ENCODE results near the gene FAM20A. TPM values are rescaled to one million over a fixed set of nuclear protein-coding genes. Genes with fewer than 3 reads are reported as not detected.

Gene FAM20A
- total and polyA plus RNA-seq, 4 donors: 11.5 to 46.5 (median 14.7) TPM

GRCh38 chr17:68627956-68628575 lies 26.9 kb upstream of the FAM20A start:
- H3K9me3 ChIP-seq (ENCODE audit: control insufficient read depth, insufficient read depth, low read length): no peaks in the 10 kb centered on the region
- no peaks in the 10 kb centered on the region for H3K4me1 ChIP-seq (ENCODE audit: control insufficient read depth, insufficient read depth, low read length)
- no peak overlapping the region for H3K27ac ChIP-seq (ENCODE audit: low read depth, low read length)
- no peak for DNase-seq (ENCODE audit: low read depth in 4 of 6, low spot score in 6 of 6)
- H3K36me3 ChIP-seq (ENCODE audit: control insufficient read depth, insufficient read depth, low read length): no peaks in the 10 kb centered on the region
- no peak overlapping the region for H3K4me3 ChIP-seq (ENCODE audit: low read depth, low read length)
- 33% methylated on average over 1 of the region's 4 CpGs for WGBS (ENCODE audit: insufficient coverage)
- no peaks in the 10 kb centered on the region for H3K27me3 ChIP-seq (ENCODE audit: control insufficient read depth, insufficient read depth, low read length)

GRCh38 chr17:68624381-68624780 lies 23.2 kb upstream of the FAM20A start:
- no peaks in the 10 kb centered on the region for H3K9me3 ChIP-seq (ENCODE audit: control insufficient read depth, insufficient read depth, low read length)
- WGBS (ENCODE audit: insufficient coverage): 71% methylated on average over 1 of the region's 1 CpG
- DNase-seq (ENCODE audit: low read depth in 4 of 6, low spot score in 6 of 6): no peak
- H3K4me3 ChIP-seq (ENCODE audit: low read depth, low read length): no peak overlapping the region
- no peaks in the 10 kb centered on the region for H3K4me1 ChIP-seq (ENCODE audit: control insufficient read depth, insufficient read depth, low read length)
- H3K27ac ChIP-seq (ENCODE audit: low read depth, low read length): no peak overlapping the region
- H3K27me3 ChIP-seq (ENCODE audit: control insufficient read depth, insufficient read depth, low read length): no peaks in the 10 kb centered on the region
- H3K36me3 ChIP-seq (ENCODE audit: control insufficient read depth, insufficient read depth, low read length): no peaks in the 10 kb centered on the region

- Histone ChIP-seq H3K9me3 (ENCODE audit: control insufficient read depth, insufficient read depth, low read length) (no peaks in the 10 kb centered on the region), H3K36me3 (ENCODE audit: control insufficient read depth, insufficient read depth, low read length) (no peaks in the 10 kb centered on the region), H3K27ac (ENCODE audit: low read depth, low read length) (no peak overlapping the region), H3K4me3 (ENCODE audit: low read depth, low read length) (no peak overlapping the region), H3K4me1 (ENCODE audit: control insufficient read depth, insufficient read depth, low read length) (no peaks in the 10 kb centered on the region), H3K27me3 (ENCODE audit: control insufficient read depth, insufficient read depth, low read length) (no peaks in the 10 kb centered on the region)
- 100% methylated on average over 1 of the region's 7 CpGs for WGBS (ENCODE audit: insufficient coverage)
- DNase-seq (ENCODE audit: low read depth in 4 of 6, low spot score in 6 of 6): no peak
These were observed 22.6 kb upstream of the FAM20A start for GRCh38 chr17:68623811-68624210.

GRCh38 chr17:68622423-68622822 lies 21.3 kb upstream of the FAM20A start:
- Histone ChIP-seq H3K36me3 (ENCODE audit: control insufficient read depth, insufficient read depth, low read length) (no peaks in the 10 kb centered on the region), H3K27me3 (ENCODE audit: control insufficient read depth, insufficient read depth, low read length) (no peaks in the 10 kb centered on the region), H3K4me3 (ENCODE audit: low read depth, low read length) (no peak overlapping the region), H3K9me3 (ENCODE audit: control insufficient read depth, insufficient read depth, low read length) (no peaks in the 10 kb centered on the region), H3K4me1 (ENCODE audit: control insufficient read depth, insufficient read depth, low read length) (no peaks in the 10 kb centered on the region), H3K27ac (ENCODE audit: low read depth, low read length) (no peak overlapping the region)
- DNase-seq (ENCODE audit: low read depth in 4 of 6, low spot score in 6 of 6): no peak

- Histone ChIP-seq H3K4me1 (ENCODE audit: control insufficient read depth, insufficient read depth, low read length) (no peaks in the 10 kb centered on the region), H3K4me3 (ENCODE audit: low read depth, low read length) (no peak overlapping the region), H3K27ac (ENCODE audit: low read depth, low read length) (no peak overlapping the region), H3K27me3 (ENCODE audit: control insufficient read depth, insufficient read depth, low read length) (no peaks in the 10 kb centered on the region), H3K9me3 (ENCODE audit: control insufficient read depth, insufficient read depth, low read length) (no peaks in the 10 kb centered on the region), H3K36me3 (ENCODE audit: control insufficient read depth, insufficient read depth, low read length) (no peaks in the 10 kb centered on the region)
- WGBS (ENCODE audit: insufficient coverage): no CpG with 5 or more reads among the region's 2 CpGs
- no peak for DNase-seq (ENCODE audit: low read depth in 4 of 6, low spot score in 6 of 6)
These were observed 19.9 kb upstream of the FAM20A start for GRCh38 chr17:68621065-68621464.

GRCh38 chr17:68616334-68616733 lies 15.2 kb upstream of the FAM20A start:
- no peak for DNase-seq (ENCODE audit: low read depth in 4 of 6, low spot score in 6 of 6)
- H3K4me3 ChIP-seq (ENCODE audit: low read depth, low read length): no peak overlapping the region
- H3K36me3 ChIP-seq (ENCODE audit: control insufficient read depth, insufficient read depth, low read length): no peaks in the 10 kb centered on the region
- H3K27me3 ChIP-seq (ENCODE audit: control insufficient read depth, insufficient read depth, low read length): no peaks in the 10 kb centered on the region
- H3K4me1 ChIP-seq (ENCODE audit: control insufficient read depth, insufficient read depth, low read length): no peaks in the 10 kb centered on the region
- H3K9me3 ChIP-seq (ENCODE audit: control insufficient read depth, insufficient read depth, low read length): no peaks in the 10 kb centered on the region
- H3K27ac ChIP-seq (ENCODE audit: low read depth, low read length): no peak overlapping the region

- H3K27ac ChIP-seq (ENCODE audit: low read depth, low read length): no peak overlapping the region
- no peaks in the 10 kb centered on the region for H3K27me3 ChIP-seq (ENCODE audit: control insufficient read depth, insufficient read depth, low read length)
- WGBS (ENCODE audit: insufficient coverage): 94% methylated on average over 2 of the region's 5 CpGs
- no peak for DNase-seq (ENCODE audit: low read depth in 4 of 6, low spot score in 6 of 6)
- H3K4me3 ChIP-seq (ENCODE audit: low read depth, low read length): no peak overlapping the region
- no peaks in the 10 kb centered on the region for H3K36me3 ChIP-seq (ENCODE audit: control insufficient read depth, insufficient read depth, low read length)
- H3K9me3 ChIP-seq (ENCODE audit: control insufficient read depth, insufficient read depth, low read length): no peaks in the 10 kb centered on the region
- no peaks in the 10 kb centered on the region for H3K4me1 ChIP-seq (ENCODE audit: control insufficient read depth, insufficient read depth, low read length)
These were observed 13.6 kb upstream of the FAM20A start for GRCh38 chr17:68614718-68615117.

- H3K36me3 ChIP-seq (ENCODE audit: control insufficient read depth, insufficient read depth, low read length): no peaks in the 10 kb centered on the region
- H3K27ac ChIP-seq (ENCODE audit: low read depth, low read length): no peak overlapping the region
- no peaks in the 10 kb centered on the region for H3K27me3 ChIP-seq (ENCODE audit: control insufficient read depth, insufficient read depth, low read length)
- 38% methylated on average over 2 of the region's 5 CpGs for WGBS (ENCODE audit: insufficient coverage)
- no peak overlapping the region for H3K4me3 ChIP-seq (ENCODE audit: low read depth, low read length)
- H3K4me1 ChIP-seq (ENCODE audit: control insufficient read depth, insufficient read depth, low read length): no peaks in the 10 kb centered on the region
- DNase-seq (ENCODE audit: low read depth in 4 of 6, low spot score in 6 of 6): no peak
- peaks cover 7% of the 10 kb centered on the region for H3K9me3 ChIP-seq (ENCODE audit: control insufficient read depth, insufficient read depth, low read length)
These were observed 12.7 kb upstream of the FAM20A start for GRCh38 chr17:68613739-68614298.

- no peak overlapping the region for H3K4me3 ChIP-seq (ENCODE audit: low read depth, low read length)
- H3K27me3 ChIP-seq (ENCODE audit: control insufficient read depth, insufficient read depth, low read length): no peaks in the 10 kb centered on the region
- H3K4me1 ChIP-seq (ENCODE audit: control insufficient read depth, insufficient read depth, low read length): no peaks in the 10 kb centered on the region
- DNase-seq (ENCODE audit: low read depth in 4 of 6, low spot score in 6 of 6): no peak
- H3K27ac ChIP-seq (ENCODE audit: low read depth, low read length): no peak overlapping the region
- H3K36me3 ChIP-seq (ENCODE audit: control insufficient read depth, insufficient read depth, low read length): no peaks in the 10 kb centered on the region
- peaks cover 10% of the 10 kb centered on the region for H3K9me3 ChIP-seq (ENCODE audit: control insufficient read depth, insufficient read depth, low read length)
These were observed 11.7 kb upstream of the FAM20A start for GRCh38 chr17:68612923-68613292.

GRCh38 chr17:68612209-68612922 lies 11.2 kb upstream of the FAM20A start:
- Histone ChIP-seq H3K4me3 (ENCODE audit: low read depth, low read length) (no peak overlapping the region), H3K36me3 (ENCODE audit: control insufficient read depth, insufficient read depth, low read length) (no peaks in the 10 kb centered on the region), H3K9me3 (ENCODE audit: control insufficient read depth, insufficient read depth, low read length) (peaks cover 10% of the 10 kb centered on the region), H3K27ac (ENCODE audit: low read depth, low read length) (no peak overlapping the region), H3K4me1 (ENCODE audit: control insufficient read depth, insufficient read depth, low read length) (no peaks in the 10 kb centered on the region), H3K27me3 (ENCODE audit: control insufficient read depth, insufficient read depth, low read length) (no peaks in the 10 kb centered on the region)
- no peak for DNase-seq (ENCODE audit: low read depth in 4 of 6, low spot score in 6 of 6)
- WGBS (ENCODE audit: insufficient coverage): 100% methylated on average over 1 of the region's 3 CpGs
